Measurements from ENCODE around the gene LRRC56. TPM values are rescaled to one million over a fixed set of nuclear protein-coding genes. Genes with fewer than 3 reads are reported as not detected.

LRRC56 gene
- total and polyA plus RNA-seq, 9 of the 15 experiments (the other 6 are each of a cell fraction or from before 2014, with no cell fraction given) = 0.03 to 4.5 (median 1.0) TPM; not detected in 1

DNA sequence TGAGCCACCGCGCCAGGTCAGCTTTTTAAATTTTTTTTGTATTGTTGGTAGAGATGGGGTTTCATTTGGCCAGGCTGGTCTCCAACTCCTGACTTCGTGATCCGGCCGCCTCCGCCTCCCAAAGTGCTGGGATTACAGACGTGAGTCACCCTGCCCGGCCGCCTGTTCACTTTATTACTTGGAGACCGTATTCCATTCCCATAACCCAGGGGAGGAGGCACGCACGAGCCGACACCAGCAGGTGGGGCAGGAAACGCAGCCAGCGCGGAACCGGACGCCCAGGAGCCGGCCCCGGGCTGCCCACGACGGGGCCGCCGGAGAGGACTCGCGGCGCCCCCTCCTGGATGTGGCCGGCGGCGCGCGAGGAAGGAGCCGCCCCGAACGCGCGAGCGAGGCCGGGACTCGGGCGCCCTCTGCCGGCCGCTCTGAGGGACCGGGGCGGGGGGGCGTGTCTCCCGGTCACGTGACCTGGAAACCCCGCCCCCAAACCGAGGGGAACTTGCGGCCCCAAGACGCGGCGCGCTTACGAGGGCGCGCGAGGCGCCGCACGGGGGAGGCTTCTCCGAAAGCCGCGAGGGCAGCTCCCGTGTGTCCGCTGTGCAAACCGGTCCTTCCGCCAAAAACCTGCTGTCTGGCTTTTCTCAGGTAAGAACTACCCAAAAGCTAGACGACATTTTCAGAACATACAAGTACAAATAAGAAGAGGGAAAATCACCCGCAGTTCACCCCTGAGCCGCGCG, 18.7 kb upstream of the LRRC56 start (continued):
- TF ChIP-seq KLF6 (CRISPR knock-in tag; IDR thresholded peaks at IDR 0.05; ENCODE audit: borderline replicate concordance) (no peak), RFX7 (CRISPR knock-in tag; IDR thresholded peaks at IDR 0.05) (no peak), PHB2 (IDR thresholded peaks at IDR 0.05; ENCODE audit: low read depth) (no peak), MEIS2 (IDR thresholded peaks at IDR 0.05; ENCODE audit: partially characterized antibody) (peak; percentile 2), MYC (IDR thresholded peaks at IDR 0.05; ENCODE audit: low read depth, low read length) (peak; percentile 90), MYC (CRISPR knock-in tag; IDR thresholded peaks at IDR 0.05; ENCODE audit: borderline replicate concordance, low read depth) (no peak), JUNB (CRISPR knock-in tag; conservative IDR thresholded peaks at IDR 0.05) (no peak), MXD1 (CRISPR knock-in tag; IDR thresholded peaks at IDR 0.05; ENCODE audit: borderline replicate concordance, poor library complexity, severe bottlenecking) (no peak), PPARD (CRISPR knock-in tag; IDR thresholded peaks at IDR 0.05) (no peak), PHF21A (IDR thresholded peaks at IDR 0.05; ENCODE audit: borderline replicate concordance, low read depth) (no peak), NFYB (IDR thresholded peaks at IDR 0.05; ENCODE audit: extremely low read depth, insufficient read length) (no peak), SAFB (IDR thresholded peaks at IDR 0.05; ENCODE audit: borderline replicate concordance, low read depth, low read length) (peak; percentile 97), MYBL2 (IDR thresholded peaks at IDR 0.05; ENCODE audit: low read depth) (no peak), MYBL2 (CRISPR knock-in tag; IDR thresholded peaks at IDR 0.05; ENCODE audit: borderline replicate concordance) (no peak), POLR3A (IDR thresholded peaks at IDR 0.05; ENCODE audit: borderline replicate concordance, extremely low read depth, insufficient read depth, insufficient read length) (no peak)
- TF ChIP-seq, protein P1, sequence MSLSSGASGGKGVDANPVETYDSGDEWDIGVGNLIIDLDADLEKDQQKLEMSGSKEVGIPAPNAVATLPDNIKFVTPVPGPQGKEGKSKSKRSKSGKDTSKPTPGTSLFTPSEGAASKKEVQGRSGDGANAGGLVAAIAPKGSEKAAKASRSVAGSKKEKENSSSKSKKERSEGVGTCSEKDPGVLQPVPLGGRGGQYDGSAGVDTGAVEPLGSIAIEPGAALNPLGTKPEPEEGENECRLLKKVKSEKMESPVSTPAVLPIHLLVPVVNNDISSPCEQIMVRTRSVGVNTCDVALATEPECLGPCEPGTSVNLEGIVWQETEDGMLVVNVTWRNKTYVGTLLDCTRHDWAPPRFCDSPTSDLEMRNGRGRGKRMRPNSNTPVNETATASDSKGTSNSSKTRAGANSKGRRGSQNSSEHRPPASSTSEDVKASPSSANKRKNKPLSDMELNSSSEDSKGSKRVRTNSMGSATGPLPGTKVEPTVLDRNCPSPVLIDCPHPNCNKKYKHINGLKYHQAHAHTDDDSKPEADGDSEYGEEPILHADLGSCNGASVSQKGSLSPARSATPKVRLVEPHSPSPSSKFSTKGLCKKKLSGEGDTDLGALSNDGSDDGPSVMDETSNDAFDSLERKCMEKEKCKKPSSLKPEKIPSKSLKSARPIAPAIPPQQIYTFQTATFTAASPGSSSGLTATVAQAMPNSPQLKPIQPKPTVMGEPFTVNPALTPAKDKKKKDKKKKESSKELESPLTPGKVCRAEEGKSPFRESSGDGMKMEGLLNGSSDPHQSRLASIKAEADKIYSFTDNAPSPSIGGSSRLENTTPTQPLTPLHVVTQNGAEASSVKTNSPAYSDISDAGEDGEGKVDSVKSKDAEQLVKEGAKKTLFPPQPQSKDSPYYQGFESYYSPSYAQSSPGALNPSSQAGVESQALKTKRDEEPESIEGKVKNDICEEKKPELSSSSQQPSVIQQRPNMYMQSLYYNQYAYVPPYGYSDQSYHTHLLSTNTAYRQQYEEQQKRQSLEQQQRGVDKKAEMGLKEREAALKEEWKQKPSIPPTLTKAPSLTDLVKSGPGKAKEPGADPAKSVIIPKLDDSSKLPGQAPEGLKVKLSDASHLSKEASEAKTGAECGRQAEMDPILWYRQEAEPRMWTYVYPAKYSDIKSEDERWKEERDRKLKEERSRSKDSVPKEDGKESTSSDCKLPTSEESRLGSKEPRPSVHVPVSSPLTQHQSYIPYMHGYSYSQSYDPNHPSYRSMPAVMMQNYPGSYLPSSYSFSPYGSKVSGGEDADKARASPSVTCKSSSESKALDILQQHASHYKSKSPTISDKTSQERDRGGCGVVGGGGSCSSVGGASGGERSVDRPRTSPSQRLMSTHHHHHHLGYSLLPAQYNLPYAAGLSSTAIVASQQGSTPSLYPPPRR (CRISPR knock-in tag; IDR thresholded peaks at IDR 0.05; ENCODE audit: borderline replicate concordance) = no peak
